MCF 10A (cell line): ENCODE results near the gene QPRT. TPM values are rescaled to one million over a fixed set of nuclear protein-coding genes. Genes with fewer than 3 reads are reported as not detected.
"Not testable (repeated sequence)": the region's sequence is repeated elsewhere in the genome, so short reads cannot be mapped to it uniquely, and the experiment has no call there.

ENCODE experiments used
- Bru-seq: library from RNA; stranded (reverse); fragments of 400-500 nt; gene quantifications from one replicate; lab custom pipeline; 2021; lab: Mats Ljungman, UMichigan
- BruChase-seq, 2 experiments: library from RNA; stranded (reverse); fragments of 400-500 nt; gene quantifications; one replicate each; lab custom pipeline; 2021; lab: Mats Ljungman, UMichigan
- BruUV-seq: library from RNA; stranded (reverse); fragments of 400-500 nt; replicated peaks from 2 replicates; lab custom pipeline; 2021; lab: Mats Ljungman, UMichigan
- CTCF ChIA-PET: fragments of 300-600 bp; sonication (Branson Sonifier 250); formaldehyde crosslinking; extraction: SDS; loops from one replicate; lab custom pipeline; 2021; ENCODE audit warnings: antibody characterized with exemption, inconsistent platforms; lab: Yijun Ruan, JAX
- POLR2A ChIA-PET: fragments of 300-600, 350-650 bp; sonication (Branson Sonifier 250); formaldehyde crosslinking; extraction: SDS; loops from one replicate; lab custom pipeline; 2020; ENCODE audit warnings: antibody characterized with exemption, inconsistent platforms; lab: Yijun Ruan, JAX
- DNase-seq: peaks from one replicate; pipeline ENCODE4 v3.0.0-alpha.2; 2018; ENCODE audit not compliant: unreplicated experiment
- H3K27ac Mint-ChIP-seq: one replicate; pipeline ENCODE4 v1.8.0; 2022; ENCODE audit warnings: mild to moderate bottlenecking, low read depth, mixed read lengths; ENCODE audit not compliant: unreplicated experiment
- H3K27me3 Mint-ChIP-seq: one replicate; pipeline ENCODE4 v1.8.0; 2022; ENCODE audit warnings: mixed read lengths; ENCODE audit not compliant: insufficient read depth, unreplicated experiment
- H3K36me3 Mint-ChIP-seq: one replicate; pipeline ENCODE4 v1.8.0; 2022; ENCODE audit warnings: mild to moderate bottlenecking, moderate library complexity, mixed read lengths; ENCODE audit not compliant: insufficient read depth, unreplicated experiment
- H3K4me1 Mint-ChIP-seq: one replicate; pipeline ENCODE4 v1.8.0; 2022; ENCODE audit warnings: mixed read lengths; ENCODE audit not compliant: insufficient read depth, unreplicated experiment
- H3K4me3 Mint-ChIP-seq: one replicate; pipeline ENCODE4 v1.8.0; 2022; ENCODE audit warnings: mild to moderate bottlenecking, moderate library complexity, mixed read lengths; ENCODE audit not compliant: unreplicated experiment
- H3K9me3 Mint-ChIP-seq: one replicate; pipeline ENCODE4 v1.8.0; 2022; ENCODE audit warnings: mixed read lengths; ENCODE audit not compliant: unreplicated experiment
- CTCF ChIP-seq: fragments of 200-600 bp; IDR thresholded peaks from one replicate; pipeline ENCODE4 v1.8.0; 2022; ENCODE audit warnings: antibody characterized with exemption, mild to moderate bottlenecking; ENCODE audit not compliant: unreplicated experiment
- intact Hi-C: fragments of 100-400 bp; cut with micrococcal nuclease; formaldehyde crosslinking; loops from 2 replicates; pipeline ENCODE4 v1.14.1; 2022
- long read RNA-seq: library from polyadenylated mRNA; stranded (forward); transcript quantifications from one replicate; pipeline ENCODE4 v2.0.0, GENCODE V29; 2022
- total RNA-seq: library from RNA; stranded (reverse); gene quantifications from 2 replicates; pipeline ENCODE4 v1.2.3, GENCODE V29; 2022

QPRT gene
- total RNA-seq: not detected in 2 replicates
- not detected for Bru-seq, nascent RNA
- not detected for BruChase-seq, experiment 1, labeled RNA remaining after a 6-hour chase
- BruChase-seq, experiment 2, labeled RNA remaining after a 2-hour chase: not detected
- long read RNA-seq: 0 reads

- no peaks in the 10 kb centered on the region for H3K27me3 Mint-ChIP-seq
- peaks cover 5% of the 10 kb centered on the region for H3K4me1 Mint-ChIP-seq
- H3K27ac Mint-ChIP-seq: no peak within 1 kb of the TSS
- intact Hi-C loops: no loop called here
- no peak for TF ChIP-seq CTCF
- H3K9me3 Mint-ChIP-seq: no peaks in the 10 kb centered on the region
- H3K36me3 Mint-ChIP-seq: no peaks in the 10 kb centered on the region
- ChIA-PET POLR2A (no interaction called here), CTCF (interaction anchor here (0.6 kb wide), 1 partner anchor 51 kb away, joined by 4 read pairs; no protein-coding TSS in a partner anchor)
- no peak within 1 kb of the TSS for H3K4me3 Mint-ChIP-seq
- DNase-seq: no peak
- no TSS peak for BruUV-seq
These were observed at the start of gene QPRT for GRCh38 chr16:29678691-29679267. QPRT (plus strand) TSS chr16:29679180; CDS start chr16:29679198, 18 bp downstream.

- BruUV-seq, intact Hi-C loops, H3K27me3 Mint-ChIP-seq, CTCF ChIA-PET, H3K4me3 Mint-ChIP-seq, H3K4me1 Mint-ChIP-seq, H3K9me3 Mint-ChIP-seq, H3K27ac Mint-ChIP-seq, DNase-seq, H3K36me3 Mint-ChIP-seq, POLR2A ChIA-PET: not testable (repeated sequence)
These were observed 49.7 kb upstream of the QPRT start for GRCh38 chr16:29629318-29629717.

- DNase-seq, CTCF ChIA-PET, intact Hi-C loops, H3K36me3 Mint-ChIP-seq, BruUV-seq, POLR2A ChIA-PET, H3K27me3 Mint-ChIP-seq, H3K9me3 Mint-ChIP-seq, H3K4me1 Mint-ChIP-seq, H3K27ac Mint-ChIP-seq, H3K4me3 Mint-ChIP-seq: not testable (repeated sequence)
These were observed 47.3 kb upstream of the QPRT start for GRCh38 chr16:29631658-29632057.

- H3K9me3 Mint-ChIP-seq, intact Hi-C loops, H3K27ac Mint-ChIP-seq, H3K4me3 Mint-ChIP-seq, DNase-seq, H3K36me3 Mint-ChIP-seq, H3K27me3 Mint-ChIP-seq, CTCF ChIA-PET, H3K4me1 Mint-ChIP-seq, BruUV-seq: not testable (repeated sequence)
- POLR2A ChIA-PET: interaction anchor here (0.6 kb wide), 1 partner anchor 10 kb away, joined by 4 read pairs; no protein-coding TSS in a partner anchor
These were observed 43.1 kb upstream of the QPRT start for GRCh38 chr16:29635902-29636301.

- DNase-seq, intact Hi-C loops, H3K4me1 Mint-ChIP-seq, BruUV-seq, CTCF ChIA-PET, H3K9me3 Mint-ChIP-seq, H3K27ac Mint-ChIP-seq, H3K4me3 Mint-ChIP-seq, H3K36me3 Mint-ChIP-seq, H3K27me3 Mint-ChIP-seq: not testable (repeated sequence)
- POLR2A ChIA-PET: interaction anchor here (0.6 kb wide), 1 partner anchor 9 kb away, joined by 4 read pairs; no protein-coding TSS in a partner anchor
These were observed 42.6 kb upstream of the QPRT start for GRCh38 chr16:29636368-29636767.

GRCh38 chr16:29638751-29639150 lies 40.2 kb upstream of the QPRT start:
- H3K9me3 Mint-ChIP-seq, H3K4me1 Mint-ChIP-seq, H3K27ac Mint-ChIP-seq, POLR2A ChIA-PET, H3K36me3 Mint-ChIP-seq, H3K27me3 Mint-ChIP-seq, DNase-seq, BruUV-seq, H3K4me3 Mint-ChIP-seq, intact Hi-C loops, CTCF ChIA-PET: not testable (repeated sequence)
